Skeletal muscle tissue (tissue), 4 donors: ENCODE results near the gene ASXL2. TPM values are rescaled to one million over a fixed set of nuclear protein-coding genes. Genes with fewer than 3 reads are reported as not detected.
"Not testable (repeated sequence)": the region's sequence is repeated elsewhere in the genome, so short reads cannot be mapped to it uniquely, and the experiment has no call there.

Experiments
- H3K27ac ChIP-seq: one replicate; pipeline ENCODE4 v1.7.0; 2013; ENCODE audit warnings: mild to moderate bottlenecking, low read depth, low read length, inconsistent platforms
- H3K27me3 ChIP-seq, 3 donors: one replicate each; pipeline ENCODE4 v1.7.0; 2013; ENCODE audit warnings: low read length in 3 of 3; ENCODE audit not compliant: control insufficient read depth in 3 of 3, insufficient read depth in 3 of 3
- H3K36me3 ChIP-seq, 3 donors: one replicate each; pipeline ENCODE4 v1.7.0; 2013; ENCODE audit warnings: low read length in 3 of 3; ENCODE audit not compliant: control insufficient read depth in 3 of 3, insufficient read depth in 3 of 3
- H3K4me1 ChIP-seq, 3 donors: one replicate each; pipeline ENCODE4 v1.7.0; 2013; ENCODE audit warnings: low read length in 3 of 3, mild to moderate bottlenecking in 3 of 3; ENCODE audit not compliant: control insufficient read depth in 3 of 3, insufficient read depth in 3 of 3
- H3K4me3 ChIP-seq, 3 donors: one replicate each; pipeline ENCODE4 v1.7.0; 2013; ENCODE audit warnings: low read length in 3 of 3
- H3K9ac ChIP-seq, 3 donors: one replicate each; pipeline ENCODE4 v1.7.0; 2013; ENCODE audit warnings: low read length in 3 of 3, mild to moderate bottlenecking in 3 of 3, moderate library complexity in 2 of 3, low read depth in 1 of 3
- H3K9me3 ChIP-seq, 3 donors: one replicate each; pipeline ENCODE4 v1.7.0; 2013; ENCODE audit warnings: low read length in 3 of 3; ENCODE audit not compliant: control insufficient read depth in 3 of 3
- total RNA-seq: library from RNA; depleted of rRNA; stranded (reverse); fragments of >200 nt; gene quantifications from one replicate; pipeline ENCODE4 v1.2.3, GENCODE V29; 2014
- donor health status: Osteomylitis.

The ASXL2 gene
- total RNA-seq = 4.7 TPM

- Histone ChIP-seq H3K36me3 (peaks cover 0 to 2% (median 0%) of the 10 kb centered on the region in 3 donors), H3K27ac (peak within 1 kb of the TSS; percentile 94), H3K9me3 (no peaks in the 10 kb centered on the region), H3K4me1 (peaks cover 4 to 20% (median 14%) of the 10 kb centered on the region in 3 donors), H3K4me3 (peak within 1 kb of the TSS; percentile 91 to 97 (median 94)), H3K9ac (peak within 1 kb of the TSS; percentile 91 to 94 (median 93)), H3K27me3 (no peaks in the 10 kb centered on the region)
Measured at GRCh38 chr2:25878361-25879132, at the start of gene ASXL2. Gene ASXL2, minus strand, starts transcription at chr2:25878487. Its CDS starts 265 bp downstream, at chr2:25878222.

GRCh38 chr2:25926984-25927756 lies 48.9 kb upstream of the ASXL2 start:
- Histone ChIP-seq H3K4me1 (no peaks in the 10 kb centered on the region), H3K9ac (no peak overlapping the region), H3K4me3 (no peak overlapping the region)

GRCh38 chr2:25922501-25922900 lies 44.2 kb upstream of the ASXL2 start:
- no peaks in the 10 kb centered on the region for H3K27me3 ChIP-seq
- H3K4me1 ChIP-seq = no peaks in the 10 kb centered on the region
- H3K4me3 ChIP-seq = no peak overlapping the region
- no peak overlapping the region for H3K9ac ChIP-seq
- no peak overlapping the region for H3K27ac ChIP-seq
- no peaks in the 10 kb centered on the region for H3K9me3 ChIP-seq
- H3K36me3 ChIP-seq = peaks cover 2 to 6% (median 3%) of the 10 kb centered on the region in 3 donors

More at GRCh38 chr2:25926984-25927756, 48.9 kb upstream of the ASXL2 start:
- Histone ChIP-seq H3K27me3 (no peaks in the 10 kb centered on the region), H3K36me3 (peaks cover 5 to 20% (median 15%) of the 10 kb centered on the region in 3 donors), H3K27ac (no peak overlapping the region), H3K9me3 (no peaks in the 10 kb centered on the region)

GRCh38 chr2:25920786-25921415 lies 42.6 kb upstream of the ASXL2 start:
- Histone ChIP-seq H3K9me3 (no peaks in the 10 kb centered on the region), H3K27ac (no peak overlapping the region), H3K4me1 (no peaks in the 10 kb centered on the region), H3K27me3 (no peaks in the 10 kb centered on the region), H3K4me3 (no peak overlapping the region), H3K9ac (no peak overlapping the region), H3K36me3 (no peaks in the 10 kb centered on the region)

GRCh38 chr2:25920336-25920735 lies 42.0 kb upstream of the ASXL2 start:
- Histone ChIP-seq H3K27ac (no peak overlapping the region), H3K9ac (no peak overlapping the region), H3K27me3 (no peaks in the 10 kb centered on the region), H3K4me1 (no peaks in the 10 kb centered on the region), H3K36me3 (no peaks in the 10 kb centered on the region), H3K9me3 (no peaks in the 10 kb centered on the region), H3K4me3 (no peak overlapping the region)

- H3K4me1 ChIP-seq = no peaks in the 10 kb centered on the region
- no peaks in the 10 kb centered on the region for H3K27me3 ChIP-seq
- H3K9ac ChIP-seq = no peak overlapping the region
- no peak overlapping the region for H3K27ac ChIP-seq
- no peaks in the 10 kb centered on the region for H3K36me3 ChIP-seq
- no peaks in the 10 kb centered on the region for H3K9me3 ChIP-seq
- H3K4me3 ChIP-seq = no peak overlapping the region
Measured at GRCh38 chr2:25917832-25918231, 39.5 kb upstream of the ASXL2 start.

- not testable (repeated sequence) for H3K36me3 ChIP-seq, H3K9ac ChIP-seq, H3K4me1 ChIP-seq, H3K9me3 ChIP-seq, H3K27me3 ChIP-seq, H3K4me3 ChIP-seq, H3K27ac ChIP-seq
Measured at GRCh38 chr2:25917411-25917810, 39.1 kb upstream of the ASXL2 start.

GRCh38 chr2:25915944-25916772 lies 37.9 kb upstream of the ASXL2 start:
- H3K9ac ChIP-seq, H3K9me3 ChIP-seq, H3K4me3 ChIP-seq, H3K36me3 ChIP-seq, H3K27me3 ChIP-seq, H3K4me1 ChIP-seq, H3K27ac ChIP-seq: not testable (repeated sequence)

- H3K27me3 ChIP-seq, H3K9me3 ChIP-seq, H3K4me3 ChIP-seq, H3K9ac ChIP-seq, H3K27ac ChIP-seq, H3K36me3 ChIP-seq, H3K4me1 ChIP-seq: not testable (repeated sequence)
Measured at GRCh38 chr2:25915411-25915810, 37.1 kb upstream of the ASXL2 start.
